ENCODE data around the gene CABP1.

The CABP1 gene

DNA sequence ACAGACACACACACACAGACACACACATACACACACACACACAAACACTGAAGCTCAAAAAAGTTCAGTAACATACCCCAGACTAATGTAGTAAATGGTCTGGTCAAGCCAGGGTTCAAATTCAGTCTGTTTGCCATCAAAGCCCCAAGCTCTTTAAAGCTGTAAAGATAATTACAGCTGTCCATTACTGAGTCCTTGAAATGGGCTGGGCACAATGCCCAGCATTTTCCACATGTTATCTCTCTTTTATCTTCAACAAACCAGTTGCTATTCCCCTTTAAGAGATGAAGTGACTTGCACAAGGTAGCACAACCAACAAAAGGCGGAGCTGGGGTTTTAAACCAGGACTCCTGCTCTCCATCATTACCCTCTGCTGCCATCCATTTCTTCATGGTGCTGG, 62.2 kb downstream of the CABP1 start:
- Histone ChIP-seq H3K36me3 (ENCODE audit: control insufficient read depth, insufficient read depth, low read length, severe bottlenecking) (peaks cover 54% of the 10 kb centered on the region), H3K4me1 (ENCODE audit: control insufficient read depth, insufficient read depth, low read length) (no peaks in the 10 kb centered on the region), H3K27me3 (replicated peaks; ENCODE audit: control insufficient read depth, insufficient read depth, low read length) (no peaks in the 10 kb centered on the region), H3K9ac (ENCODE audit: low read length) (no peak overlapping the region), H3K9me3 (ENCODE audit: control insufficient read depth, low read length) (no peaks in the 10 kb centered on the region), H3K4me3 (ENCODE audit: low read length) (no peak overlapping the region)
- DNase-seq (ENCODE audit: low read depth), result no peak

DNA sequence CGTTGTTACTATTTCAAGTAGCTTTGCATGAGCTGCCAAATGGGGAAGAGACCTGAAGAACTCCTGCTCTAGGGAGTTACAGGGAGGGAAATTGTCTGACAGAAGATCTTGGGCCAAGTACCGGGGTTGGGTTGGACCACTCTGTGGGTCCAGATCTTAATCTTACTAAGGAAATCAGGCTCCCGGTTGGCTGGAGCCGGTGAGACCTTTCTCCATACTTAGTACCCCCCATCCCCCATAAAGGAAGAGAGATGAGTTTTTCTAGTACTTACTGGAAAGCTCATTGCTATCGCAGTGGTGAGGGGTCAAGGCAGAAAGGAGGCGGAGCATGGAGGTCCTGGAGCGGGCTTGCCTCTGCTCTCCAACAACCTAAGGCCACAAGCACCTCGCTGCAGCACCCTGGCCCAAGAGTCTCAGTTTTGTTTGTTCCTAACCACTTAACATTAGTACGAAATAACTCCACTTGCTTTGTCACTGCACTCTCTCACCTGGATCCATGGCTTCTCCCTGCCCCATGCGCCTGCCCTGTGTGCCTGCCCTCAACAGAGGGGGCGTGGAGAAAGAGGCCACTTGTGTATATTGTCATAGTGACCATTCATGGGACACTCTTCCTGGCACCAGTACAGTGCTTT, 63.0 kb downstream of the CABP1 start:
- no peak overlapping the region for H3K9ac ChIP-seq (ENCODE audit: low read length)
- no peaks in the 10 kb centered on the region for H3K27me3 ChIP-seq (replicated peaks; ENCODE audit: control insufficient read depth, insufficient read depth, low read length)
- no peaks in the 10 kb centered on the region for H3K4me1 ChIP-seq (ENCODE audit: control insufficient read depth, insufficient read depth, low read length)
- DNase-seq (ENCODE audit: low read depth), result no peak
- H3K36me3 ChIP-seq (ENCODE audit: control insufficient read depth, insufficient read depth, low read length, severe bottlenecking), result peaks cover 47% of the 10 kb centered on the region
- no peaks in the 10 kb centered on the region for H3K9me3 ChIP-seq (ENCODE audit: control insufficient read depth, low read length)
- no peak overlapping the region for H3K4me3 ChIP-seq (ENCODE audit: low read length)

- Histone ChIP-seq H3K4me1 (ENCODE audit: control insufficient read depth, insufficient read depth, low read length) (peaks cover 3% of the 10 kb centered on the region), H3K27me3 (replicated peaks; ENCODE audit: control insufficient read depth, insufficient read depth, low read length) (no peaks in the 10 kb centered on the region), H3K4me3 (ENCODE audit: low read length) (no peak overlapping the region), H3K9me3 (ENCODE audit: control insufficient read depth, low read length) (no peaks in the 10 kb centered on the region), H3K9ac (ENCODE audit: low read length) (no peak overlapping the region), H3K36me3 (ENCODE audit: control insufficient read depth, insufficient read depth, low read length, severe bottlenecking) (peaks cover 25% of the 10 kb centered on the region)
- DNase-seq (ENCODE audit: low read depth), result no peak
Measured at GRCh38 chr12:120705618-120706017, 65.2 kb downstream of the CABP1 start.

GRCh38 chr12:120706029-120706428, 65.6 kb downstream of the CABP1 start:
- Histone ChIP-seq H3K27me3 (replicated peaks; ENCODE audit: control insufficient read depth, insufficient read depth, low read length) (no peaks in the 10 kb centered on the region), H3K9me3 (ENCODE audit: control insufficient read depth, low read length) (no peaks in the 10 kb centered on the region), H3K4me1 (ENCODE audit: control insufficient read depth, insufficient read depth, low read length) (peaks cover 3% of the 10 kb centered on the region), H3K36me3 (ENCODE audit: control insufficient read depth, insufficient read depth, low read length, severe bottlenecking) (peaks cover 21% of the 10 kb centered on the region), H3K4me3 (ENCODE audit: low read length) (no peak overlapping the region), H3K9ac (ENCODE audit: low read length) (no peak overlapping the region)
- DNase-seq (ENCODE audit: low read depth), result no peak

DNA sequence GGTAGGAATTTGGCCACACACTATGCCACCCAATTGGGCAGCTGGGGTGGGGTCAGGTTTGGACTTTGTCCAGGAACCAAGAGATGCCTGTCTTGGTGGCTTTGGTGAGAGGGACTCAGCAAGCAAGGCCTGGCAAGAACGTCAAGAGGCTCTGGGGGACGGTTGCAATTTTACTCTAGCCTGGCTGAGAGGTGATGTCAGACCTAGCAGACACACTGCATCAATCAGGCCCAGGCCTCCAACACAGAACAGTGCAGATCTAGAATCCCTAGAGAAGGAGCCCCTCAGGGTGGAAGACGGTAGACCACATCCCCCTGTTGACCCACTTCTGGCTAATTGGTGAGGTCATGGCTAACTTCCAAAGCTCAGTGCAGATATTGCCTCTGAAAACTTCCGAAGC, 68.2 kb downstream of the CABP1 start:
- peaks cover 10% of the 10 kb centered on the region for H3K36me3 ChIP-seq (ENCODE audit: control insufficient read depth, insufficient read depth, low read length, severe bottlenecking)
- no peaks in the 10 kb centered on the region for H3K27me3 ChIP-seq (replicated peaks; ENCODE audit: control insufficient read depth, insufficient read depth, low read length)
- no peak overlapping the region for H3K9ac ChIP-seq (ENCODE audit: low read length)
- no peak overlapping the region for H3K4me3 ChIP-seq (ENCODE audit: low read length)
- H3K9me3 ChIP-seq (ENCODE audit: control insufficient read depth, low read length), result no peaks in the 10 kb centered on the region
- H3K4me1 ChIP-seq (ENCODE audit: control insufficient read depth, insufficient read depth, low read length), result peaks cover 16% of the 10 kb centered on the region
- no peak for DNase-seq (ENCODE audit: low read depth)

DNA sequence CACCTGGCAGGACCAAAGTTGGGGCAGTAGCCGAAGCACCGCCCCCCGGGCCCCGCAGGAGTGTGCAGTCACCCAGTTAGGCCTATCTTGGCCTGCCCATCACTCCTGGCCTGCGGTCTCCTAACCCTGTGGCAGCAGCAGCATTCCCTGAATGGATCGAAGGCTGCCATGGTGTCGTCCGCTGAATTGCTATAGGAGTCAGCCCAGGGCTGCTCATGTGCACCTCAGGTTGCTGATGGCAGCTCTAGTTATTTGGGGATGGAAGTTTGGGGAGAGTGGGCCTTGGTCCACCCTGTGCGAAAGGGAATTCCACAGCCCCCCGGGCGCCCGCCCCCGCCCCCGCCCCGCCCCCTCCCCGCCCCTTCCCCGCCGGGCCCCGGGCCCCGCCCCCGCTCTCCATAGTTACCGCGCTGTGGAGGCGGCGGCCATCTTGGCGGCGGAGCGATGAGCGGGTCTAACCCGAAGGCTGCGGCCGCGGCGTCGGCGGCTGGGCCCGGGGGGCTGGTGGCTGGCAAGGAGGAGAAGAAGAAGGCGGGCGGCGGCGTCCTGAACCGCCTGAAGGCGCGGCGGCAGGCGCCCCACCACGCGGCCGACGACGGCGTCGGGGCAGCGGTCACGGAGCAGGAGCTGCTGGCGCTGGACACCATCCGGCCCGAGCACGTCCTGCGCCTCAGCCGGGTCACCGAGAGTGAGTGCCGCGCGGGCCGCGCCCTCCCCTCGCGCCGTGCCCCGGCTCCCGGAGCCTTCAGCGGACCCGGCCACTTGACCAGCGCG, 69.8 kb downstream of the CABP1 start, which contains the start of gene UNC119B:
UNC119B (plus strand) TSS at position 428 of the 774 bp plus-strand sequence; CDS start at position 445, 17 bp downstream.
- Histone ChIP-seq H3K9me3 (ENCODE audit: control insufficient read depth, low read length) (no peaks in the 10 kb centered on the region), H3K9ac (ENCODE audit: low read length) (peak within 1 kb of the TSS; percentile 91), H3K4me1 (ENCODE audit: control insufficient read depth, insufficient read depth, low read length) (peaks cover 16% of the 10 kb centered on the region), H3K36me3 (ENCODE audit: control insufficient read depth, insufficient read depth, low read length, severe bottlenecking) (peaks cover 19% of the 10 kb centered on the region), H3K27me3 (replicated peaks; ENCODE audit: control insufficient read depth, insufficient read depth, low read length) (no peaks in the 10 kb centered on the region), H3K4me3 (ENCODE audit: low read length) (peak within 1 kb of the TSS; percentile 90)
- peak; percentile 80 for DNase-seq (ENCODE audit: low read depth)

- Histone ChIP-seq H3K36me3 (ENCODE audit: control insufficient read depth, insufficient read depth, low read length, severe bottlenecking) (peaks cover 23% of the 10 kb centered on the region), H3K9ac (ENCODE audit: low read length) (peak overlapping the region; percentile 91), H3K4me1 (ENCODE audit: control insufficient read depth, insufficient read depth, low read length) (peaks cover 16% of the 10 kb centered on the region), H3K9me3 (ENCODE audit: control insufficient read depth, low read length) (no peaks in the 10 kb centered on the region), H3K4me3 (ENCODE audit: low read length) (peak overlapping the region; percentile 90), H3K27me3 (replicated peaks; ENCODE audit: control insufficient read depth, insufficient read depth, low read length) (no peaks in the 10 kb centered on the region)
- peak; percentile 35 for DNase-seq (ENCODE audit: low read depth)
Measured at GRCh38 chr12:120710805-120711296, 70.4 kb downstream of the CABP1 start.

DNA sequence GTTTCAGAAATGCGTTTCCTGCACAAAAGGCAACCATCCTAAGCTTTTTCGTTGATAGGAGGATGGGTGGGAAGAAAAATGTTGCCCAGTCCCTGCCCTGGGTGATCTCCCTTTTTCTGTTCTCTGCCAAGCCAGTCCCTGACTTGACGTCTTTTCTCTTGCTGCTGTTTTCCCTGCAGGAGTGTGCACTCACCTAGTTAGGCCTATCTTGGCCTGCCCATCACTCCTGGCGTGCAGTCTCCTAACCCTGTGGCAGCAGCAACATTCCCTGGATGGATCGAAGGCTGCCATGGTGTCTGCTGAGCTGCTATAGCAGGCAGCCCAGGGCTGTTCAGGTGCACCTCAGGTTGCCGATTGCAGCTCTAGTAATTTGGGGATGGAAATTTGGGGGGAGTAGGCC, 71.0 kb downstream of the CABP1 start:
- Histone ChIP-seq H3K9ac (ENCODE audit: low read length) (peak overlapping the region; percentile 91), H3K4me1 (ENCODE audit: control insufficient read depth, insufficient read depth, low read length) (peaks cover 16% of the 10 kb centered on the region)

DNA sequence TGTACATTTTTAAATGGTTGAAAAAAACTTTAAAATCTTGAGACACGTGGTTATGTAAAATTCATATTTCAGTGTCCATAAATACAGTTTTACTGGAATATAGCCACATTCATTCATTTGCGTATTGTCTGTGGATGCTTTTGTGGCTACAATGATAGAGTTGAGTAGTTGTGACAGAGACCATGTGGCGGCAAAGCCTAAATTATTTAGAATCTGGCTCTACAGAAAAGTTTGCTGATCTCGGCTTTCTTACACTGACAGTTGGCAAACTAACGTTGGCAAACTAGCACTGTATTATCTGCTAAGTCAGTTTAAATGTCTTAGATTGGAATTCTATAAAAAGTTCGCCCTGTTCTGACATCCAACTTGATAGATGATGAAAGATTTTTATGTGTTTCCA, 72.2 kb downstream of the CABP1 start:
- Histone ChIP-seq H3K36me3 (ENCODE audit: control insufficient read depth, insufficient read depth, low read length, severe bottlenecking) (peaks cover 38% of the 10 kb centered on the region), H3K4me1 (ENCODE audit: control insufficient read depth, insufficient read depth, low read length) (peaks cover 16% of the 10 kb centered on the region), H3K9ac (ENCODE audit: low read length) (peak overlapping the region; percentile 14), H3K9me3 (ENCODE audit: control insufficient read depth, low read length) (no peaks in the 10 kb centered on the region), H3K4me3 (ENCODE audit: low read length) (no peak overlapping the region), H3K27me3 (replicated peaks; ENCODE audit: control insufficient read depth, insufficient read depth, low read length) (no peaks in the 10 kb centered on the region)
- DNase-seq (ENCODE audit: low read depth), result no peak

More for the DNA sequence above, 71.0 kb downstream of the CABP1 start:
- no peak for DNase-seq (ENCODE audit: low read depth)
- H3K36me3 ChIP-seq (ENCODE audit: control insufficient read depth, insufficient read depth, low read length, severe bottlenecking), result peaks cover 28% of the 10 kb centered on the region
- peak overlapping the region; percentile 90 for H3K4me3 ChIP-seq (ENCODE audit: low read length)
- H3K9me3 ChIP-seq (ENCODE audit: control insufficient read depth, low read length), result no peaks in the 10 kb centered on the region
- no peaks in the 10 kb centered on the region for H3K27me3 ChIP-seq (replicated peaks; ENCODE audit: control insufficient read depth, insufficient read depth, low read length)

- Histone ChIP-seq H3K9me3 (ENCODE audit: control insufficient read depth, low read length) (no peaks in the 10 kb centered on the region), H3K4me1 (ENCODE audit: control insufficient read depth, insufficient read depth, low read length) (peaks cover 20% of the 10 kb centered on the region), H3K4me3 (ENCODE audit: low read length) (no peak overlapping the region), H3K27me3 (replicated peaks; ENCODE audit: control insufficient read depth, insufficient read depth, low read length) (no peaks in the 10 kb centered on the region), H3K9ac (ENCODE audit: low read length) (no peak overlapping the region), H3K36me3 (ENCODE audit: control insufficient read depth, insufficient read depth, low read length, severe bottlenecking) (peaks cover 48% of the 10 kb centered on the region)
- DNase-seq (ENCODE audit: low read depth), result peak; percentile 95
Measured at GRCh38 chr12:120713861-120714482, 73.5 kb downstream of the CABP1 start.
